Spinal cord (tissue), 10 donors: ENCODE measurements around the gene ZNF273. TPM values are rescaled to one million over a fixed set of nuclear protein-coding genes. Genes with fewer than 3 reads are reported as not detected.
"Not testable (repeated sequence)": the region's sequence is repeated elsewhere in the genome, so short reads cannot be mapped to it uniquely, and the experiment has no call there.

Experiments used
- DNase-seq, 6 donors: peaks; one replicate each; pipeline versions ENCODE4 v3.0.0 to v3.0.0-alpha.2; 2013 to 2015; ENCODE audit warnings: low spot score in 6 of 6, low read depth in 4 of 6
- H3K27ac ChIP-seq: one replicate; pipeline ENCODE4 v1.5.1; 2013; ENCODE audit warnings: low read depth, low read length, control low read depth
- H3K27me3 ChIP-seq: one replicate; pipeline ENCODE4 v1.6.1; 2013; ENCODE audit warnings: low read length; ENCODE audit not compliant: control insufficient read depth, insufficient read depth
- H3K36me3 ChIP-seq: one replicate; pipeline ENCODE4 v1.6.1; 2013; ENCODE audit warnings: low read length; ENCODE audit not compliant: control insufficient read depth, insufficient read depth
- H3K4me1 ChIP-seq: one replicate; pipeline ENCODE4 v1.6.1; 2013; ENCODE audit warnings: low read length; ENCODE audit not compliant: control insufficient read depth, insufficient read depth
- H3K4me3 ChIP-seq: one replicate; pipeline ENCODE4 v1.5.1; 2013; ENCODE audit warnings: low read depth, low read length, control low read depth
- H3K9me3 ChIP-seq: one replicate; pipeline ENCODE4 v1.6.1; 2013; ENCODE audit warnings: low read length; ENCODE audit not compliant: control insufficient read depth, insufficient read depth
- WGBS: methylation state at CpG from one replicate; pipeline ENCODE4 v1.1.5; 2013; ENCODE audit warnings: missing lambda C conversion rate; ENCODE audit not compliant: insufficient coverage; 5-methylcytosine and 5-hydroxymethylcytosine counted together
- long read RNA-seq, 4 donors: transcript quantifications; one replicate each; lab custom pipeline, GENCODE V29; 2026
- polyA plus RNA-seq, 2 donors: library from polyadenylated mRNA; unstranded; fragments of 120-200 nt; gene quantifications; one replicate each; pipeline ENCODE4 v1.2.1, GENCODE V29; 2013; ENCODE audit not compliant: insufficient read length in 2 of 2
- total RNA-seq, 2 donors: library from RNA; depleted of rRNA in 1 of 2; stranded (reverse); fragments of 120-200 nt in 1 of 2; fragments of >200 nt in 1 of 2; gene quantifications; one replicate each; pipeline versions ENCODE4 v1.2.3 to v1.2.4, GENCODE V29; 2013 to 2014
- donor health status: healthy.

Gene ZNF273
- total RNA-seq (10 to 100 TPM; 12.2 to 22.7 TPM), polyA plus RNA-seq (10 to 100 TPM; 16.0 to 19.3 TPM)
- long read RNA-seq, donor 1, partial matches to known transcripts: 62 of 67 reads
- long read RNA-seq, donor 1, other reads (novel, unspliced or antisense): 5 of 67 reads
- long read RNA-seq, donor 2: 0 reads
- long read RNA-seq, donor 3, partial matches to known transcripts: 0 of 6 reads
- long read RNA-seq, donor 3, other reads (novel, unspliced or antisense): 5 of 6 reads
- long read RNA-seq, donor 4, partial matches to known transcripts: 0 of 3 reads
- long read RNA-seq, donor 4, other reads (novel, unspliced or antisense): 0 of 3 reads

- no peaks in the 10 kb centered on the region for H3K36me3 ChIP-seq
- peaks cover 16% of the 10 kb centered on the region for H3K4me1 ChIP-seq
- H3K27ac ChIP-seq: peak within 1 kb of the TSS; percentile 31
- no peaks in the 10 kb centered on the region for H3K9me3 ChIP-seq
- DNase-seq: peak; percentile 64 to 98 (median 86)
- H3K27me3 ChIP-seq: no peaks in the 10 kb centered on the region
- under 1% methylated on average over 31 of the region's 34 CpGs for WGBS
- peak within 1 kb of the TSS; percentile 61 for H3K4me3 ChIP-seq
Measured at GRCh38 chr7:64902806-64903721, at the start of gene ZNF273. Gene ZNF273 (plus strand): TSS chr7:64903273. CDS start chr7:64903318, 45 bp downstream.

GRCh38 chr7:64853679-64854078 lies 49.4 kb upstream of the ZNF273 start:
- Histone ChIP-seq H3K36me3 (no peaks in the 10 kb centered on the region), H3K4me3 (no peak overlapping the region), H3K9me3 (no peaks in the 10 kb centered on the region), H3K27me3 (no peaks in the 10 kb centered on the region), H3K4me1 (no peaks in the 10 kb centered on the region), H3K27ac (no peak overlapping the region)
- DNase-seq: no peak
- 20% methylated on average over 1 of the region's 4 CpGs for WGBS

GRCh38 chr7:64854969-64855368 lies 48.1 kb upstream of the ZNF273 start:
- no CpG with 5 or more reads among the region's 1 CpG for WGBS

GRCh38 chr7:64863021-64863420 lies 40.1 kb upstream of the ZNF273 start:
- no peak for DNase-seq
- Histone ChIP-seq H3K4me1 (no peaks in the 10 kb centered on the region), H3K9me3 (no peaks in the 10 kb centered on the region), H3K36me3 (peaks cover 3% of the 10 kb centered on the region), H3K4me3 (no peak overlapping the region), H3K27ac (no peak overlapping the region), H3K27me3 (no peaks in the 10 kb centered on the region)
- 96% methylated on average over 9 of the region's 9 CpGs for WGBS

More at GRCh38 chr7:64854969-64855368, 48.1 kb upstream of the ZNF273 start:
- no peak for DNase-seq
- H3K9me3 ChIP-seq: no peaks in the 10 kb centered on the region
- no peaks in the 10 kb centered on the region for H3K36me3 ChIP-seq
- H3K27ac ChIP-seq: no peak overlapping the region
- no peaks in the 10 kb centered on the region for H3K27me3 ChIP-seq
- no peaks in the 10 kb centered on the region for H3K4me1 ChIP-seq
- no peak overlapping the region for H3K4me3 ChIP-seq

- not testable (repeated sequence) for H3K4me1 ChIP-seq, H3K36me3 ChIP-seq, DNase-seq, H3K9me3 ChIP-seq, H3K4me3 ChIP-seq, H3K27ac ChIP-seq, H3K27me3 ChIP-seq
- WGBS: 100% methylated on average over 1 of the region's 3 CpGs
Measured at GRCh38 chr7:64863530-64863929, 39.5 kb upstream of the ZNF273 start.

- 85% methylated on average over 7 of the region's 7 CpGs for WGBS
- Histone ChIP-seq H3K4me1 (no peaks in the 10 kb centered on the region), H3K27me3 (no peaks in the 10 kb centered on the region), H3K4me3 (no peak overlapping the region), H3K27ac (no peak overlapping the region), H3K9me3 (no peaks in the 10 kb centered on the region), H3K36me3 (peaks cover 3% of the 10 kb centered on the region)
- DNase-seq: no peak
Measured at GRCh38 chr7:64863969-64864368, 39.1 kb upstream of the ZNF273 start.

- H3K27me3 ChIP-seq: no peaks in the 10 kb centered on the region
- H3K36me3 ChIP-seq: peaks cover 3% of the 10 kb centered on the region
- 90% methylated on average over 17 of the region's 18 CpGs for WGBS
- no peak for DNase-seq
- H3K4me3 ChIP-seq: no peak overlapping the region
- H3K4me1 ChIP-seq: no peaks in the 10 kb centered on the region
- no peak overlapping the region for H3K27ac ChIP-seq
- no peaks in the 10 kb centered on the region for H3K9me3 ChIP-seq
Measured at GRCh38 chr7:64867863-64868440, 35.1 kb upstream of the ZNF273 start.

GRCh38 chr7:64868499-64868898 lies 34.6 kb upstream of the ZNF273 start:
- 87% methylated on average over 4 of the region's 11 CpGs for WGBS

GRCh38 chr7:64869121-64869725 lies 33.9 kb upstream of the ZNF273 start:
- Histone ChIP-seq H3K27ac (no peak overlapping the region), H3K27me3 (no peaks in the 10 kb centered on the region), H3K4me3 (no peak overlapping the region), H3K9me3 (no peaks in the 10 kb centered on the region), H3K4me1 (no peaks in the 10 kb centered on the region), H3K36me3 (no peaks in the 10 kb centered on the region)
- no peak for DNase-seq
- WGBS: 81% methylated on average over 7 of the region's 8 CpGs

More at GRCh38 chr7:64868499-64868898, 34.6 kb upstream of the ZNF273 start:
- H3K9me3 ChIP-seq: no peaks in the 10 kb centered on the region
- H3K27me3 ChIP-seq: no peaks in the 10 kb centered on the region
- H3K4me1 ChIP-seq: no peaks in the 10 kb centered on the region
- DNase-seq: no peak
- H3K27ac ChIP-seq: no peak overlapping the region
- no peaks in the 10 kb centered on the region for H3K36me3 ChIP-seq
- H3K4me3 ChIP-seq: no peak overlapping the region
